ENCODE results near the gene PRICKLE4.
A peak's percentile ranks its signal among the peaks of the same experiment; 100 is the strongest.

The PRICKLE4 gene

GRCh38 chr6:41780551-41781365 lies at the start of gene PRICKLE4:
Gene PRICKLE4 (plus strand): TSS chr6:41780782. CDS start chr6:41783474, 2,692 bp downstream.
- DNase-seq = peak; percentile 54

GRCh38 chr6:41731561-41732086 lies 49.0 kb upstream of the PRICKLE4 start:
- DNase-seq = no peak

- DNase-seq = no peak
Observed at GRCh38 chr6:41732149-41732548, 48.4 kb upstream of the PRICKLE4 start.

- peak; percentile 31 for DNase-seq
Observed at GRCh38 chr6:41732591-41733359, 47.8 kb upstream of the PRICKLE4 start.

- DNase-seq = no peak
Observed at GRCh38 chr6:41733360-41733706, 47.2 kb upstream of the PRICKLE4 start.

GRCh38 chr6:41733707-41734665 lies 46.6 kb upstream of the PRICKLE4 start:
- DNase-seq = peak; percentile 89

GRCh38 chr6:41734666-41735426 lies 45.7 kb upstream of the PRICKLE4 start:
- DNase-seq = peak; percentile 84

GRCh38 chr6:41735427-41736185 lies 45.0 kb upstream of the PRICKLE4 start, which contains the start of gene TFEB:
Gene TFEB (minus strand): TSS chr6:41735608. CDS start chr6:41691213, 44,395 bp downstream.
- peak; percentile 97 for DNase-seq

- DNase-seq = no peak
Observed at GRCh38 chr6:41736186-41736733, 44.3 kb upstream of the PRICKLE4 start.

- DNase-seq = no peak
Observed at GRCh38 chr6:41736800-41737555, 43.6 kb upstream of the PRICKLE4 start.

GRCh38 chr6:41737591-41738130 lies 42.9 kb upstream of the PRICKLE4 start:
- no peak for DNase-seq

GRCh38 chr6:41739041-41739440 lies 41.5 kb upstream of the PRICKLE4 start:
- no peak for DNase-seq

GRCh38 chr6:41740366-41741162 lies 40.0 kb upstream of the PRICKLE4 start:
- no peak for DNase-seq

- no peak for DNase-seq
Observed at GRCh38 chr6:41741625-41742490, 38.7 kb upstream of the PRICKLE4 start.

GRCh38 chr6:41743406-41744235 lies 37.0 kb upstream of the PRICKLE4 start:
- no peak for DNase-seq

GRCh38 chr6:41744236-41744787 lies 36.3 kb upstream of the PRICKLE4 start:
- DNase-seq = no peak

All from eye (tissue), 1 donor.